LNCAP (cell line): Measurements from ENCODE around the gene MYO1A.

Source experiments
- TF ChIP-seq, protein P1 (sequence below): fragments of 450-650 bp; IDR thresholded peaks from 2 replicates; pipeline ENCODE4 v1.5.1; 2017; ENCODE audit warnings: mild to moderate bottlenecking

Gene MYO1A

DNA sequence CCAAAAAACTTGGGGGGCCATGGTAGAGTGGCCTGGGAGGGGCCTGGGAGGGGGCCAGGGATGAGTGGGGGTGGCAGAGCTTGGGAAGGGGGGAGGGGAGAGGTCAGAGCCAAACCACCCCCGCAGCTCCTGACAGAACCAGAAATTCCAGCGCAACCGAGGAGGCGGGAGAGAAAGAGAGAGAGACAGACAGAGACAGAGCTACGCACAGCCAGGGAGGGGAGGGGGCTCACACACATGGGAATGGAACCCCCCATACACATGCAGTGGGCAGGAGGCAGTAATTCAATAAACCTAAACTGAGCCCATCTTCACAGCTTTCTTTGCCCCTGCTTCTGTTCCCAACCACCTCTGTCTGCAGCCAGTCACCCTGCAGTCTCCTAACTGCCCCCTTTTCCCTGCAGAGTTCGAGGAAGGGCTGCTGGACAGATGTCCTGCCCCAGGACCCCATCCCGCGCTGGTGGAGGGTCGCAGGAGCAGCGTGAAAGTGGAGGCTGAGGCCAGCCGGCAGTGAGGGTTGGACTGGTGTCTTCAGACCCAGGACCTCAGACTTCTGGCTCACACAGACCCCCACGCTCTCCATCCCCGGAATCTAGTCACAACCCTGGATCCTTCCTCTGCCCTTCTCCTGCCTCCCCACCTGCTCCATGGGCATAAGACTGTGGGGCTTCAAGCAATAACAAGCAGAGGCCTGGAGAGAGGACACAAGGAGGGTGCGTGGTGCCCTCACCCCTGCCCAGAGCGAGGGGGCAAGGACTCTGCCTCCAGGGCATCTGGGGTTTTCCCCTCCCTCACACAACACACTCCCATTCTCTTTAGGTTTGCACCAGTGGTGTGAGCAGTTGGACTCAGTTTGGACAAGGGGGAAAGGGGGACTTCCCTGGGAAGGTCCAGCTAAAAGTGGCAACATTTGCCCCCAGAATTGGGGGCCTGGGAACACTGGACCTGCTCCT, 44.6 kb upstream of the MYO1A start:
- TF ChIP-seq, protein P1, sequence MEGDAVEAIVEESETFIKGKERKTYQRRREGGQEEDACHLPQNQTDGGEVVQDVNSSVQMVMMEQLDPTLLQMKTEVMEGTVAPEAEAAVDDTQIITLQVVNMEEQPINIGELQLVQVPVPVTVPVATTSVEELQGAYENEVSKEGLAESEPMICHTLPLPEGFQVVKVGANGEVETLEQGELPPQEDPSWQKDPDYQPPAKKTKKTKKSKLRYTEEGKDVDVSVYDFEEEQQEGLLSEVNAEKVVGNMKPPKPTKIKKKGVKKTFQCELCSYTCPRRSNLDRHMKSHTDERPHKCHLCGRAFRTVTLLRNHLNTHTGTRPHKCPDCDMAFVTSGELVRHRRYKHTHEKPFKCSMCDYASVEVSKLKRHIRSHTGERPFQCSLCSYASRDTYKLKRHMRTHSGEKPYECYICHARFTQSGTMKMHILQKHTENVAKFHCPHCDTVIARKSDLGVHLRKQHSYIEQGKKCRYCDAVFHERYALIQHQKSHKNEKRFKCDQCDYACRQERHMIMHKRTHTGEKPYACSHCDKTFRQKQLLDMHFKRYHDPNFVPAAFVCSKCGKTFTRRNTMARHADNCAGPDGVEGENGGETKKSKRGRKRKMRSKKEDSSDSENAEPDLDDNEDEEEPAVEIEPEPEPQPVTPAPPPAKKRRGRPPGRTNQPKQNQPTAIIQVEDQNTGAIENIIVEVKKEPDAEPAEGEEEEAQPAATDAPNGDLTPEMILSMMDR: no peak

DNA sequence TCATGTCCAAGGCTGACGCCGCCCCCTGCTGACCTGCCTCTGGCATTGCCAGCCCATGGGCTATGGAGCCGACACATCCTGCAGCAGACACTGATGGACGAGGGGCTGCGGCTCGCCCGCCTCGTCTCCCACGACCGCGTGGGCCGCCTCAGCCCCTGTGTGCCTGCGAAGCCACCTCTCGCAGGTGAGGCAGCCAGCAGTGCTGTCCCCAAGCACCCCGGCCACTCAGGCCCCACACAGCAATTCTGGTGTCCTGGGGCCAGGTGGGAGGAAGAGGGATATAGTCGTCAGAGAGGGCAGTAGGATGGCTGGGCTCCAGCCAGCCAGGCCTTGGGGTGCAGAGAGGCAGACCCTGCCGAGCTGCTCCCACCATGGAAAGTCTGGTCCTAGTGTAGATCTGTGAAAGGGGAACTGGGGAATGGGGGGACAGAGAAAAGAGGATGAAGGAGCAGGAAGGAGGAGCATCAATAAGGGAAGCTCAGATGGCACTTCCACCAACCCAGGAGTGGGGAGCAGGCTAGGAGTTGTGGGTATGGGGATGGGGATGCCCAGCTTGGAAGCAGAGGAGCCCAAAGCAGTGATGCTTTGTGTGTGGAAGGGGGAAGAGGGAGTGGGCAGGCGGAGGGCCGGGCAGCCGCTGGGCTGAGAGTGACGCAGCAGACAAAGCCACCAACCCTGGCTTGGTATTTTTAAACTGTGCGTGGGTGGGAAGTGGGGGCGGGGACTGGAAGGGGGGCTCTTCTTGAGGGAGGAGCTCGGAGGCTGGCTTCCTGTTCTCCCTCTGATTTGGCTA, 43.7 kb upstream of the MYO1A start:
- TF ChIP-seq, protein P1: peak; percentile 70

DNA sequence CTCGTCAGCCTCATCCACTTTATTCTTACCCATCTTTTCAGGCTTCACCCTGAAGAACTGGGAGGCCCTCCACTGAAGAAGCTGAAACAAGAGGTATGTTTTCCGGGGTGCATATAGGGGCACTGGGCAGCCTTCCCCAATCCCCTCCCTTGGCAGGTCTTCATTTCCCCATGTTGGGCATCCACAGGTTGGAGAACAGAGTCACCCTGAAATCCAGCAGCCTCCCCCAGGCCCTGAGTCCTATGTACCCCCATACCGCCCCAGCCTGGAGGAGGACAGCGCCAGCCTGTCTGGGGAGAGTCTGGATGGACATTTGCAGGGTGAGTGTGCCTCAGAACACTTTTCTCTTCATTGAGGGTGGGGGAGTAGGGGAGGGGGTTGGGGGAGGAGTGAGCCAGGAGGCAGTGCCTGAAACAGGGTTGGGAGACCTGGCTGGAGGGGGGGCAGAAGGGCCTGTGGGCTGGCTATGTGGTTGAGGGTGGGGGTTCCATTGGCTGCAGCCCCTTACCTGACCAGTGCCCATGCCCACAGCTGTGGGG, 43.0 kb upstream of the MYO1A start:
- TF ChIP-seq, protein P1: no peak

DNA sequence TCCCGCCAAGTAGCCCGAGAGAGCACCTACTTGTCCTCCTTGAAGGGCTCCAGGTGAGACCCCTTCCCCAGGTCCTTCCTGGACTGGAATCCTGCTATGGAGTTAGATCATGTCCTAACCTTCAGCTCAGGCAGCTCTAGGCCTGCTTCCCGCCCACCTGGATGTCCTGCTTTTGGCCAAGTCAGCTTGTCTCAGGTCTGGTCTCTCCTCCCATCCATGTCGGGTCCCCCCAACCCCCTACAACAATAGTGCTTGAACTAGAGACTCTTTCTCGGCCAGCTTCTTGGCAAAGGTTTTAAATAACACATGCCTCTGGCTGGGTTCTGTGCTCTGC, 42.6 kb upstream of the MYO1A start:
- TF ChIP-seq, protein P1: no peak

DNA sequence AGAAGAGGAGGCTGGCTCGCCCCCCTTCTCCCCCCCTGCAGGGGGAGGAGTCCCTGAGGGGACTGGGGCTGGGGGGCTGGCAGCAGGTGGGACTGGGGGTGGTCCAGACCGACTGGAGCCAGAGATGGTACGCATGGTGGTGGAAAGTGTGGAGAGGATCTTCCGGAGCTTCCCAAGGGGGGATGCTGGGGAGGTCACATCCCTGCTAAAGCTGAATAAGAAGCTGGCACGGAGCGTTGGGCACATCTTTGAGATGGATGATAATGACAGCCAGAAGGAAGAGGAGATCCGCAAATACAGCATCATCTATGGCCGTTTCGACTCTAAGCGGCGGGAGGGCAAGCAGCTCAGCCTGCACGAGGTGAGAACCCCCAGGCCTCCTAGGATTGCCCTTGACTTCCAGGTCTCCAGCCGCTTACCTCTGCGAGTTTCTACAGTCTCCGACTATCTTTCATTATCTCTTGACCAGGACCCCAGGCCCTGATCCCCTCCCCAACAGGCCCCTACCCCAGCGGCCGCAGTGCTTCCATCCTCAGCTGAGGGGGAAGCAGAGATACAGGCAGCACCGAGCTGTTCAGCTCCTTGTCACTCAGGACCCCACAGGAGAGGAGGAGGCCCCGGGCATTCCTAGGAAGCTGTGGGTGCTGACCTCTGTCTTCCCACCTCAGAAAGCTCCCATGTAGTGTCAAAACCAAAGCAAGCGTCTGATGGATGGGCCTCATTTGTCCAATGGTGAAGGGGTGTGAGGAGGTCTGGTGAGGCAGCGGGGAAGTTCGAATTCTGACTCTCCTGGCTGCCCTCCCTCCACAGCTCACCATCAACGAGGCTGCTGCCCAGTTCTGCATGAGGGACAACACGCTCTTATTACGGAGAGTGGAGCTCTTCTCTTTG, 42.0 kb upstream of the MYO1A start:
- TF ChIP-seq, protein P1: no peak

DNA sequence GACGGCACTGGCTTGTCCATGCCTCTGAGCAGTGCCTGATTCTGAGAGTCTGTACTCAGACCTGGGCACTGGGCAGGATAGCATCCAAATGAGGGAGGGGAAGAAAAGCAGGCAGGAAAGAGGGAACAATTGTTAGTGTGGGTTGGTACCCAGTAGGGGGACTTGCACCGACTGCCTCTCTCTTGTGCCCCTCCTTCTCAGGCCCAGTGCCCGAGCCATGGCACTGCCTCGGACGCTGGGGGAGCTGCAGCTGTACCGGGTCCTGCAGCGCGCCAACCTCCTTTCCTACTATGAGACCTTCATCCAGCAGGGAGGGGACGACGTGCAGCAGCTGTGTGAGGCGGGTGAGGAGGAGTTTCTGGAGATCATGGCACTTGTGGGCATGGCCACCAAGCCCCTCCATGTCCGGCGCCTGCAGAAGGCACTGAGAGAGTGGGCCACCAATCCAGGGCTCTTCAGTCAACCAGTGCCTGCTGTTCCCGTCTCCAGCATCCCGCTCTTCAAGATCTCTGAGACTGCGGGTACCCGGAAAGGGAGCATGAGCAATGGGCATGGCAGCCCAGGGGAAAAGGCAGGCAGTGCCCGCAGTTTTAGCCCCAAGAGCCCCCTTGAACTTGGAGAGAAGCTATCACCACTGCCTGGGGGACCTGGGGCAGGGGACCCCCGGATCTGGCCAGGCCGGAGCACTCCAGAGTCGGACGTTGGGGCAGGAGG, 41.2 kb upstream of the MYO1A start:
- TF ChIP-seq, protein P1: no peak
